ENCODE measurements around the gene SPAG16. TPM values are rescaled to one million over a fixed set of nuclear protein-coding genes. Genes with fewer than 3 reads are reported as not detected.

The SPAG16 gene
- total RNA-seq, 1 experiment from 2014 or later = 0.30 TPM

GRCh38 chr2:213279116-213279620 lies 5.1 kb upstream of the SPAG16 start:
- intact Hi-C loops (cut with micrococcal nuclease) = no loop called here
- ChIA-PET RAD21 (ENCODE audit: low non-redundant PET in 1 of 2, low total read pairs in 2 of 2, uncharacterized antibody in 2 of 2, unreplicated experiment in 2 of 2) (no interaction called here), POLR2A (no interaction called here), CTCF (no interaction called here)
- Histone ChIP-seq H3K9me3 (ENCODE audit: control insufficient read depth in 1 of 2, insufficient read depth in 1 of 2, low read depth in 1 of 2, low read length in 2 of 2) (no peaks in the 10 kb centered on the region; a peak in 1 of 4 replicates), H3K9ac (ENCODE audit: low read length) (no peak overlapping the region), H3K4me1 (ENCODE audit: control insufficient read depth in 1 of 2, insufficient read depth in 2 of 2, low read length in 2 of 2) (no peaks in the 10 kb centered on the region), H3K27ac (ENCODE audit: low read depth, low read length) (no peak overlapping the region), H3K36me3 (ENCODE audit: control insufficient read depth in 1 of 2, insufficient read depth in 2 of 2, low read length in 2 of 2) (no peaks in the 10 kb centered on the region), H3K4me2 (ENCODE audit: low read length) (no peak overlapping the region), H3K9me2 (ENCODE audit: insufficient read depth) (no peaks in the 10 kb centered on the region), H2AFZ (ENCODE audit: low read depth, low read length, poor library complexity, severe bottlenecking) (no peak overlapping the region), H3K4me3 (replicated peaks in 1 of 2; ENCODE audit: low read depth in 1 of 2, low read length in 2 of 2) (no peak overlapping the region), H3K79me2 (ENCODE audit: insufficient read depth, low read length) (no peaks in the 10 kb centered on the region), H4K20me1 (ENCODE audit: insufficient read depth) (no peaks in the 10 kb centered on the region), H3K27me3 (ENCODE audit: insufficient read depth, low read length) (no peaks in the 10 kb centered on the region)
- ATAC-seq (no peak), DNase-seq (ENCODE audit: low read depth, low spot score) (no peak)
- no TSS peak for BruUV-seq (replicated peaks)
- no peak for TF ChIP-seq POLR2AphosphoS5 (IDR thresholded peaks at IDR 0.05; ENCODE audit: low read depth, low read length)

DNA sequence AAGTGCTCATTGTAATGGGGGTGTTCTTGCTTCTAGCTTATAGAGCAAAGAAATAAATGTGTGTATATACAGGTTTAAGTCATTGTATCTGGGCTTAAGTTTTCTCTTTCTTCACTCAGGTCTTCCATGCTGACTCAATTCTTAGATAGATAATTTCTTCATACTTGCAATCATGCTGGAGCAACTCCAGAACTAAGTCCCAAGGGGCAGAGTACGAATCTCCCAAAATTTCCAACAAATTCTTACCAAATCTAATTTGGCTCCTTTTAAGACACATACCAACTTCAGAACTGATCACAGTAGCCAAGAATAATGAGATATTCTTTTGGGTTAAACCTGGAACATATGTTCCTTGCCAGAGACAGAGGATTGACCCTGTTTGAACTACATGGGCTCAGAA lies 4.3 kb upstream of the SPAG16 start:
- BruUV-seq (replicated peaks) = no TSS peak
- ChIA-PET POLR2A (no interaction called here), RAD21 (ENCODE audit: low non-redundant PET in 1 of 2, low total read pairs in 2 of 2, uncharacterized antibody in 2 of 2, unreplicated experiment in 2 of 2) (no interaction called here), CTCF (no interaction called here)
- Histone ChIP-seq H3K4me3 (replicated peaks in 1 of 2; ENCODE audit: low read depth in 1 of 2, low read length in 2 of 2) (no peak overlapping the region), H3K4me2 (ENCODE audit: low read length) (no peak overlapping the region), H3K9me3 (ENCODE audit: control insufficient read depth in 1 of 2, insufficient read depth in 1 of 2, low read depth in 1 of 2, low read length in 2 of 2) (no peaks in the 10 kb centered on the region; a peak in 1 of 4 replicates), H2AFZ (ENCODE audit: low read depth, low read length, poor library complexity, severe bottlenecking) (no peak overlapping the region), H4K20me1 (ENCODE audit: insufficient read depth) (no peaks in the 10 kb centered on the region), H3K79me2 (ENCODE audit: insufficient read depth, low read length) (no peaks in the 10 kb centered on the region), H3K9me2 (ENCODE audit: insufficient read depth) (no peaks in the 10 kb centered on the region), H3K4me1 (ENCODE audit: control insufficient read depth in 1 of 2, insufficient read depth in 2 of 2, low read length in 2 of 2) (no peaks in the 10 kb centered on the region), H3K27ac (ENCODE audit: low read depth, low read length) (no peak overlapping the region), H3K27me3 (ENCODE audit: insufficient read depth, low read length) (no peaks in the 10 kb centered on the region), H3K9ac (ENCODE audit: low read length) (no peak overlapping the region), H3K36me3 (ENCODE audit: control insufficient read depth in 1 of 2, insufficient read depth in 2 of 2, low read length in 2 of 2) (no peaks in the 10 kb centered on the region)
- no peak for DNase-seq (ENCODE audit: low read depth, low spot score)
- no peak for ATAC-seq
- intact Hi-C loops (cut with micrococcal nuclease) = no loop called here
- TF ChIP-seq, protein P1, sequence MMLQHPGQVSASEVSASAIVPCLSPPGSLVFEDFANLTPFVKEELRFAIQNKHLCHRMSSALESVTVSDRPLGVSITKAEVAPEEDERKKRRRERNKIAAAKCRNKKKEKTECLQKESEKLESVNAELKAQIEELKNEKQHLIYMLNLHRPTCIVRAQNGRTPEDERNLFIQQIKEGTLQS (IDR thresholded peaks at IDR 0.05) = no peak
- TF ChIP-seq POLR2A (IDR thresholded peaks at IDR 0.05; ENCODE audit: borderline replicate concordance, extremely low read depth, insufficient read depth, insufficient read length) (no peak), SRF (IDR thresholded peaks at IDR 0.05; ENCODE audit: low read depth) (no peak), CEBPB (IDR thresholded peaks at IDR 0.05; ENCODE audit: low read depth) (no peak), SP1 (IDR thresholded peaks at IDR 0.05; ENCODE audit: low read depth) (no peak), EZH2phosphoT487 (IDR thresholded peaks at IDR 0.05; ENCODE audit: borderline replicate concordance) (no peak)
